Keratinocyte (primary cell): ENCODE results near the gene SSR3. TPM values are rescaled to one million over a fixed set of nuclear protein-coding genes. Genes with fewer than 3 reads are reported as not detected.

ENCODE experiments used
- DNase-seq: peaks from one replicate; pipeline ENCODE4 v3.0.0-alpha.2; 2011; ENCODE audit warnings: low read depth, missing footprints, low spot score
- FAIRE-seq: peaks from 2 replicates; lab custom pipeline; 2011; peaks lifted over from hg19 to GRCh38; lab: Jason Lieb, UNC
- H2AFZ ChIP-seq: 2 replicates; pipeline ENCODE4 v1.6.0; 2012; ENCODE audit warnings: low read length, control low read depth, inconsistent platforms; ENCODE audit not compliant: control insufficient read depth
- H3K27ac ChIP-seq: 2 replicates; pipeline ENCODE4 v1.5.1; 2011; ENCODE audit warnings: low read length; ENCODE audit not compliant: control insufficient read depth, insufficient read depth
- H3K27me3 ChIP-seq: 3 replicates; pipeline ENCODE4 v1.6.0; 2011; ENCODE audit warnings: low read length; ENCODE audit not compliant: control insufficient read depth, insufficient read depth; ENCODE audit errors: extremely low read depth
- H3K36me3 ChIP-seq, 2 experiments: 2 replicates in 1 of 2; 3 replicates in 1 of 2; pipeline ENCODE4 v1.5.1; 2011; ENCODE audit warnings: low read length in 2 of 2, mild to moderate bottlenecking in 1 of 2; ENCODE audit not compliant: control insufficient read depth in 2 of 2, insufficient read depth in 2 of 2; ENCODE audit errors: extremely low read depth in 1 of 2
- H3K4me1 ChIP-seq: 3 replicates; pipeline ENCODE4 v1.5.1; 2011; ENCODE audit warnings: low read length; ENCODE audit not compliant: control insufficient read depth, insufficient read depth; ENCODE audit errors: extremely low read depth
- H3K4me2 ChIP-seq: 3 replicates; pipeline ENCODE4 v1.6.0; 2011; ENCODE audit warnings: low read depth, low read length; ENCODE audit not compliant: control insufficient read depth, insufficient read depth; ENCODE audit errors: extremely low read depth
- H3K4me3 ChIP-seq, 3 experiments: fragments of 200-600 bp in 1 of 3; sonication (generic) in 1 of 3; 2 replicates in 2 of 3; 3 replicates in 1 of 3; pipeline ENCODE4 v1.5.1; 2011 to 2016; ENCODE audit warnings: low read length in 3 of 3, mild to moderate bottlenecking in 3 of 3, control low read depth in 2 of 3, inconsistent platforms in 1 of 3, low read depth in 1 of 3, mixed read lengths in 1 of 3, mixed run types in 1 of 3, moderate library complexity in 1 of 3; ENCODE audit not compliant: control insufficient read depth in 2 of 3, insufficient read depth in 2 of 3; ENCODE audit errors: extremely low read depth in 1 of 3
- H3K79me2 ChIP-seq: 2 replicates; pipeline ENCODE4 v1.6.0; 2012; ENCODE audit warnings: low read length; ENCODE audit not compliant: control insufficient read depth, insufficient read depth
- H3K9ac ChIP-seq: 3 replicates; pipeline ENCODE4 v1.6.0; 2011; ENCODE audit warnings: low read length; ENCODE audit not compliant: control insufficient read depth, insufficient read depth; ENCODE audit errors: extremely low read depth
- H3K9me1 ChIP-seq: 3 replicates; pipeline ENCODE4 v1.6.0; 2011; ENCODE audit warnings: low read length; ENCODE audit not compliant: control insufficient read depth, insufficient read depth; ENCODE audit errors: extremely low read depth
- H3K9me3 ChIP-seq: 2 replicates; pipeline ENCODE4 v1.5.1; 2012; ENCODE audit warnings: low read depth, low read length; ENCODE audit not compliant: control insufficient read depth
- H4K20me1 ChIP-seq: 3 replicates; pipeline ENCODE4 v1.6.0; 2011; ENCODE audit warnings: low read length; ENCODE audit not compliant: control insufficient read depth, insufficient read depth; ENCODE audit errors: extremely low read depth
- CTCF ChIP-seq, 3 experiments: IDR thresholded peaks in 1 of 3; conservative IDR thresholded peaks in 1 of 3; optimal IDR thresholded peaks in 1 of 3; 2 replicates in 2 of 3; 3 replicates in 1 of 3; pipeline versions ENCODE3 to v1.5.1; 2011; ENCODE audit warnings: low read length in 3 of 3, mild to moderate bottlenecking in 3 of 3, moderate library complexity in 2 of 3, control low read depth in 1 of 3, inconsistent platforms in 1 of 3; ENCODE audit not compliant: insufficient read depth in 2 of 3; ENCODE audit errors: extremely low read depth in 1 of 3
- EZH2 ChIP-seq: IDR thresholded peaks from one replicate; pipeline ENCODE4 v1.6.1; 2012; ENCODE audit warnings: inconsistent platforms, mild to moderate bottlenecking, low read length, moderate library complexity
- dilution Hi-C: fragments of 300-500 bp; cut with MboI; formaldehyde crosslinking; loops from one replicate; pipeline ENCODE4 v1.7.0; 2020; ENCODE audit warnings: low sequenced_read_pairs; ENCODE audit not compliant: extremely low pct_ligation_motif_present
- polyA plus RNA-seq, 5 experiments: library from polyadenylated mRNA; depleted of rRNA in 3 of 5; stranded (reverse) in 3 of 5; stranded (forward) in 1 of 5; unstranded in 1 of 5; fragments of >200 nt; gene quantifications; 1 replicate in 1 of 5; 2 replicates in 3 of 5; 3 replicates in 1 of 5; pipeline versions ENCODE4 v1.2.1 to v1.2.3, GENCODE V29; 2011 to 2012; ENCODE audit warnings: missing spikeins in 2 of 5, low read depth in 1 of 5, low replicate concordance in 1 of 5

Gene SSR3
- polyA plus RNA-seq, 1 donor (not counting 4 experiments of a cell fraction or from before 2014, with no cell fraction given) = 378 TPM

GRCh38 chr3:156535798-156536197, 19.1 kb downstream of the SSR3 start:
- H3K4me2 ChIP-seq = no peak overlapping the region
- no peak for TF ChIP-seq EZH2
- TF ChIP-seq CTCF (optimal IDR thresholded peaks at IDR 0.05 in 1 of 3, IDR thresholded peaks at IDR 0.05 in 1 of 3, conservative IDR thresholded peaks at IDR 0.05 in 1 of 3; ENCODE audit: extremely low read depth in 1 of 3, insufficient read depth in 2 of 3, low read length in 3 of 3) = no peak

GRCh38 chr3:156535162-156535627, 19.7 kb downstream of the SSR3 start:
- dilution Hi-C loops = no loop called here
- FAIRE-seq = peak; percentile 88
- no peak overlapping the region for H3K9ac ChIP-seq
- H3K4me3 ChIP-seq = no peak overlapping the region
- no peak overlapping the region for H2AFZ ChIP-seq
- H3K79me2 ChIP-seq = no peaks in the 10 kb centered on the region
- TF ChIP-seq CTCF (optimal IDR thresholded peaks at IDR 0.05 in 1 of 3, IDR thresholded peaks at IDR 0.05 in 1 of 3, conservative IDR thresholded peaks at IDR 0.05 in 1 of 3; ENCODE audit: extremely low read depth in 1 of 3, insufficient read depth in 2 of 3, low read length in 3 of 3) (peak in 2 of 3 experiments; percentile 44 to 48), EZH2 (no peak)
- no peak for DNase-seq
- H3K36me3 ChIP-seq = peaks cover 2 to 8% of the 10 kb centered on the region in 2 experiments
- H3K4me2 ChIP-seq = no peak overlapping the region
- H3K4me1 ChIP-seq = peaks cover 11% of the 10 kb centered on the region
- no peaks in the 10 kb centered on the region for H3K9me1 ChIP-seq
- no peaks in the 10 kb centered on the region for H4K20me1 ChIP-seq
- H3K27ac ChIP-seq = peak overlapping the region; percentile 30
- no peaks in the 10 kb centered on the region for H3K9me3 ChIP-seq
- no peaks in the 10 kb centered on the region for H3K27me3 ChIP-seq

More at GRCh38 chr3:156535798-156536197, 19.1 kb downstream of the SSR3 start:
- dilution Hi-C loops = no loop called here
- no peak overlapping the region for H2AFZ ChIP-seq
- H3K36me3 ChIP-seq = peaks cover 4 to 8% of the 10 kb centered on the region in 2 experiments
- H3K4me3 ChIP-seq = no peak overlapping the region
- no peak overlapping the region for H3K27ac ChIP-seq
- no peaks in the 10 kb centered on the region for H3K9me1 ChIP-seq
- no peaks in the 10 kb centered on the region for H3K79me2 ChIP-seq
- no peak overlapping the region for H3K9ac ChIP-seq
- FAIRE-seq (no peak), DNase-seq (no peak)
- no peaks in the 10 kb centered on the region for H3K9me3 ChIP-seq
- H3K4me1 ChIP-seq = peaks cover 11% of the 10 kb centered on the region
- H4K20me1 ChIP-seq = no peaks in the 10 kb centered on the region
- no peaks in the 10 kb centered on the region for H3K27me3 ChIP-seq
